HG03575 (cell line): ENCODE results near the gene SLC43A2.

ENCODE experiments used
- ATAC-seq: cut with Tn5 transposase; IDR thresholded peaks from one replicate; pipeline ENCODE4 v1.9.1; 2021; ENCODE audit not compliant: unreplicated experiment, insufficient number of reproducible peaks, low FRiP score; ENCODE audit errors: extremely low read depth

SLC43A2 gene

GRCh38 chr17:1644493-1645206 lies 16.0 kb upstream of the SLC43A2 start:
- no peak for ATAC-seq

- no peak for ATAC-seq
These were observed 15.4 kb upstream of the SLC43A2 start for GRCh38 chr17:1643999-1644492.

- no peak for ATAC-seq
These were observed 14.8 kb upstream of the SLC43A2 start for GRCh38 chr17:1643293-1643998.

- no peak for ATAC-seq
These were observed 12.4 kb upstream of the SLC43A2 start for GRCh38 chr17:1641065-1641403.

- ATAC-seq, result no peak
These were observed 11.9 kb upstream of the SLC43A2 start for GRCh38 chr17:1640329-1641064.

- ATAC-seq, result no peak
These were observed 11.0 kb upstream of the SLC43A2 start for GRCh38 chr17:1639549-1640180.

GRCh38 chr17:1638624-1639300 lies 10.1 kb upstream of the SLC43A2 start:
- no peak for ATAC-seq

GRCh38 chr17:1638171-1638590 lies 9.5 kb upstream of the SLC43A2 start:
- no peak for ATAC-seq

- ATAC-seq, result no peak
These were observed 8.2 kb upstream of the SLC43A2 start for GRCh38 chr17:1636732-1637285.

- ATAC-seq, result no peak
These were observed 7.2 kb upstream of the SLC43A2 start for GRCh38 chr17:1635675-1636465.

- ATAC-seq, result no peak
These were observed 6.4 kb upstream of the SLC43A2 start for GRCh38 chr17:1634841-1635650.

- no peak for ATAC-seq
These were observed 2.0 kb upstream of the SLC43A2 start for GRCh38 chr17:1630662-1631061.

GRCh38 chr17:1629504-1630310 lies 1.1 kb upstream of the SLC43A2 start:
- no peak for ATAC-seq

GRCh38 chr17:1628856-1629503 lies 346 bp upstream of the SLC43A2 start:
- no peak for ATAC-seq

- no peak for ATAC-seq
These were observed 1.3 kb downstream of the SLC43A2 start for GRCh38 chr17:1627182-1627981.
